BJ (cell line): ENCODE data around the gene ATG4C. TPM values are rescaled to one million over a fixed set of nuclear protein-coding genes. Genes with fewer than 3 reads are reported as not detected.

Experiments used
- CTCF ChIA-PET: fragments of 350-600 bp; formaldehyde crosslinking; extraction: SDS; loops from one replicate; lab custom pipeline; 2021; ENCODE audit warnings: antibody characterized with exemption, inconsistent platforms; lab: Yijun Ruan, JAX
- POLR2A ChIA-PET: fragments of 300-600 bp; sonication (Branson Sonifier 250); formaldehyde crosslinking; extraction: SDS; loops from one replicate; lab custom pipeline; 2021; ENCODE audit warnings: antibody characterized with exemption; lab: Charles Lee
- DNase-seq: peaks from one replicate; pipeline ENCODE4 v3.0.0-alpha.2; 2011; ENCODE audit warnings: low read depth
- H3K27me3 ChIP-seq: 2 replicates; pipeline ENCODE4 v1.6.0; 2011; ENCODE audit warnings: low read length; ENCODE audit not compliant: control insufficient read depth, insufficient read depth
- H3K36me3 ChIP-seq: 2 replicates; pipeline ENCODE4 v1.5.1; 2011; ENCODE audit warnings: low read length; ENCODE audit not compliant: control insufficient read depth, insufficient read depth
- H3K4me3 ChIP-seq: 2 replicates; pipeline ENCODE4 v1.5.1; 2011; ENCODE audit warnings: low read depth, mild to moderate bottlenecking, control low read depth, low read length
- polyA plus RNA-seq: library from polyadenylated mRNA; depleted of rRNA; stranded (reverse); fragments of >200 nt; gene quantifications from 2 replicates; pipeline ENCODE4 v1.2.3, GENCODE V29; 2011
- TF ChIP-seq, protein P1 (sequence below): IDR thresholded peaks from 2 replicates; pipeline ENCODE4 v1.5.1; 2011; ENCODE audit warnings: low read depth, mild to moderate bottlenecking, control low read depth, inconsistent platforms, low read length, moderate library complexity; ENCODE audit not compliant: insufficient read depth

Gene ATG4C
- polyA plus RNA-seq, 1 experiment, result 2.2 TPM

DNA sequence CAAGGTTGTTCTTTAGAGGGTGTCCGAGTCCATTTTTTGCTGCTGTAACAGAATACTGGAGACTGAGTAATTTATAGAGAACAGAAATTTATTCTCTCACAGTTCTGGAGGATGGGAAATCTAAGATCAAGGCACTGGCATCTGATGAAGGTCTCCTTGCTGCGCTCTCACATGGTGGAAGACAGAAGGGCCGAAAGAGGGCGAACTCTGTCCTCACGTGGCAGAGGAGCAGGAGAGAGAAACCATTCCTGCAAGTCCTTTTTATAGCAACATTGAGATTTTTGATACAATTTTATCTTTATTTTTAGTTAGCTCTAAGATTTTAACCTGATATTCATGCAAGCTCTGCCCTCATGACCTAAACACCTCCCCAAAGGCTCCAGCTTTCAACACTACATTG lies 48.3 kb downstream of the ATG4C start:
- ChIA-PET CTCF (interaction anchor here (0.6 kb wide), 1 partner anchor 14 kb away, joined by 3 read pairs; no protein-coding TSS in a partner anchor), POLR2A (no interaction called here)
- DNase-seq, result no peak
- Histone ChIP-seq H3K4me3 (no peak overlapping the region), H3K36me3 (no peaks in the 10 kb centered on the region), H3K27me3 (no peaks in the 10 kb centered on the region)
- TF ChIP-seq, protein P1, sequence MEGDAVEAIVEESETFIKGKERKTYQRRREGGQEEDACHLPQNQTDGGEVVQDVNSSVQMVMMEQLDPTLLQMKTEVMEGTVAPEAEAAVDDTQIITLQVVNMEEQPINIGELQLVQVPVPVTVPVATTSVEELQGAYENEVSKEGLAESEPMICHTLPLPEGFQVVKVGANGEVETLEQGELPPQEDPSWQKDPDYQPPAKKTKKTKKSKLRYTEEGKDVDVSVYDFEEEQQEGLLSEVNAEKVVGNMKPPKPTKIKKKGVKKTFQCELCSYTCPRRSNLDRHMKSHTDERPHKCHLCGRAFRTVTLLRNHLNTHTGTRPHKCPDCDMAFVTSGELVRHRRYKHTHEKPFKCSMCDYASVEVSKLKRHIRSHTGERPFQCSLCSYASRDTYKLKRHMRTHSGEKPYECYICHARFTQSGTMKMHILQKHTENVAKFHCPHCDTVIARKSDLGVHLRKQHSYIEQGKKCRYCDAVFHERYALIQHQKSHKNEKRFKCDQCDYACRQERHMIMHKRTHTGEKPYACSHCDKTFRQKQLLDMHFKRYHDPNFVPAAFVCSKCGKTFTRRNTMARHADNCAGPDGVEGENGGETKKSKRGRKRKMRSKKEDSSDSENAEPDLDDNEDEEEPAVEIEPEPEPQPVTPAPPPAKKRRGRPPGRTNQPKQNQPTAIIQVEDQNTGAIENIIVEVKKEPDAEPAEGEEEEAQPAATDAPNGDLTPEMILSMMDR, result no peak

DNA sequence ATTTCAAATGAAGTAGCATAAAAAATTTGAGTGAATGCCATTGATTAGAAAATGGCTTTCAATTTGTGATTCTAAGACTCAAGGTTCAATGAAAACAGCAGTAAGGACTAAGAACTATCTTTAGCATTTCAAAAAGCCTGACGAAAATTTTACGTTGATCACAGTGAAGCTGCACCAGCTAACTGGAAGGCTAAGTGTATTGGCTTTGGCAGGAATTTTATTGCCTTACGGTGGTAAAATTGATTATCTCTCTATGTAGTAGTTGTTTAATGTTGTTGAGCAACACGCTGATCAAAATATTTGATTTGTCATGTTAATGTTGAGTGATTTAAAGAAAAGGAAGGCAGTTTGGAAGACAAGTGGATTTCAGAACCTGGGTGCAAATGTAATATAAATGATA lies 49.6 kb downstream of the ATG4C start:
- no peaks in the 10 kb centered on the region for H3K36me3 ChIP-seq
- ChIA-PET CTCF (no interaction called here), POLR2A (no interaction called here)
- DNase-seq, result no peak
- TF ChIP-seq, protein P1, result no peak
- no peak overlapping the region for H3K4me3 ChIP-seq
- no peaks in the 10 kb centered on the region for H3K27me3 ChIP-seq

DNA sequence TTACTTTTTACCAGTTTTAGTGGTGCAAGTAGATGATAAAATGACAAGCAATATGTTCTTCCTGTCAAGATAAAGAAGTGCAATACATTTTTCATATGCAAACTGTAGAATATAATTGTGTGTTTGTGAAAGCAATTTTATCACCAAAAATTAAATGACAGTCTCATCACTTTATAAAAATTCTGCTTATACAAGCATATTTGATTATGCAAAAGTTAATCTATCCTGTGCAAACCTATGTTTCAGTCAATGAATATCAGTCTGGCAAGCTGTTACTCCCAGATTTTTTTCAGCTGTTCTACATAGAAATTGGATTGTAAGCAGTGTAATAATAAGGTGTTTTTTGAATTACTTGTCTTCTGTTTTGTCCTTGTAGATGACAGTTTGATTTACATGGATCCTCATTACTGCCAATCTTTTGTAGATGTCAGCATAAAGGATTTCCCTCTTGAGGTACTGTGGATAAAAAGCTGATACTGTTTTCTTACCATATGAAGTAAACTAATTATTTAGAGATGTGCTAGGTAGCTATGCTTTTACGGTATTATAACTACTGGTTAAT lies 50.5 kb downstream of the ATG4C start:
- no peak overlapping the region for H3K4me3 ChIP-seq
- POLR2A ChIA-PET, result no interaction called here
- TF ChIP-seq, protein P1, result no peak
- no peaks in the 10 kb centered on the region for H3K27me3 ChIP-seq
- no peaks in the 10 kb centered on the region for H3K36me3 ChIP-seq
- CTCF ChIA-PET, result no interaction called here
- no peak for DNase-seq

DNA sequence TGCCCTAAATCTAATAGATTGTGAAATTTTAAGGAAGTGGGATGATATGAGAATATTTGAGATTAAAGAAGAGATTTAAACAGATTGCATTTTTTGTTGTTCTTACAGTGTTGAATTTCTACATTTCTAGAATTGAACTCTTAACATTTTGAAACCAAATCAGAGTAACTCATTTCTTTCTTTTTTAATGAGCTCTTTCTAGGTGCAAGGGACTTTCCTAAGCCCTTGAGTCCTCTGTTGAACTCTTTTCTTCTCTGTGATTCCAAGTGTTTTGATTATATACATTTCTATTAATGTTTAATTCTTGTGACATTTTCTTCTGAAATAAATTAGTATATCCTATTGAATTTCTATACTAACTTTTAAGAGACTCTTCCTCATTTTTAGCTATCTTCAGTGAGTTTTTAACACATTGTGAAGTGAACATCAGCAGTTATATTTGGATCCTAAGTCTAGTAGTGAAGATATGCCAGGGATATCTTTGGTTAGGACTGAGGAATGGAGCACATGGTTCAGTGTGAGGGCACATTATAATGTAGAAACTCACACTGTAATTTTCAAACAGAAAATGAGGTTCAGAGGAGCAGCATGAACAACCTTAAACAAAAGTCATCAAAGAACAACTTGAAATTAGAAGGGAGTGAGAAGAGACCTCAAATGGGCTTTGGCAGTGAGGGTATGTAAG lies 53.1 kb downstream of the ATG4C start:
- Histone ChIP-seq H3K27me3 (no peaks in the 10 kb centered on the region), H3K4me3 (no peak overlapping the region), H3K36me3 (no peaks in the 10 kb centered on the region)
- ChIA-PET CTCF (interaction anchor here (0.6 to 0.9 kb wide), 2 partner anchors 605 to 657 kb away, joined by 3 to 4 read pairs; no protein-coding TSS in a partner anchor), POLR2A (no interaction called here)
- DNase-seq, result no peak
- TF ChIP-seq, protein P1, result no peak

DNA sequence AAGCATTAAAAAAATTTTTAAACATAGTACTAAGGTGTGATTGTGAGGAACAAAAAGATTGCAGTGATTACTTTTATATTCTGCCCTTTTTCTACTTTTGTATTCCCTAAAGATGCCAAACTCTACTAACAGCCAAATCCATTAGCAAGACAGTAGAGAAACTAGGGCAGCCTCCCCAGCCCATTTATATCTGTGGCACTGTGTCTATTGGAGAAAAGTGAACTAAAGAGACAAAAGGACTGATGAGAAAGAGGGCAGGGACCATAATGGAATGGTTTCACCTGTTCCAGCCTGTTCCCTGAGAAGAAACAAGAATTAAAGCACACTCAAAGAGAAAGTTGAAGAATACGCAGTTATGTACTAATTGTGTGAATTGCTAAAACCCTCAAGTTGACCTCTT lies 56.6 kb downstream of the ATG4C start:
- Histone ChIP-seq H3K36me3 (no peaks in the 10 kb centered on the region), H3K4me3 (no peak overlapping the region), H3K27me3 (no peaks in the 10 kb centered on the region)
- ChIA-PET POLR2A (no interaction called here), CTCF (interaction anchor here (0.9 to 1.3 kb wide), 3 partner anchors 66 to 415 kb away, joined by 3 to 4 read pairs (median 4); no protein-coding TSS in a partner anchor)
- no peak for DNase-seq
- TF ChIP-seq, protein P1, result no peak
